Measurements from ENCODE around the gene CHD9. TPM values are rescaled to one million over a fixed set of nuclear protein-coding genes. Genes with fewer than 3 reads are reported as not detected.
"Not testable (repeated sequence)": the region's sequence is repeated elsewhere in the genome, so short reads cannot be mapped to it uniquely, and the experiment has no call there.

The CHD9 gene
- total RNA-seq, 1 donor from 2014 or later = 34.1 TPM

DNA sequence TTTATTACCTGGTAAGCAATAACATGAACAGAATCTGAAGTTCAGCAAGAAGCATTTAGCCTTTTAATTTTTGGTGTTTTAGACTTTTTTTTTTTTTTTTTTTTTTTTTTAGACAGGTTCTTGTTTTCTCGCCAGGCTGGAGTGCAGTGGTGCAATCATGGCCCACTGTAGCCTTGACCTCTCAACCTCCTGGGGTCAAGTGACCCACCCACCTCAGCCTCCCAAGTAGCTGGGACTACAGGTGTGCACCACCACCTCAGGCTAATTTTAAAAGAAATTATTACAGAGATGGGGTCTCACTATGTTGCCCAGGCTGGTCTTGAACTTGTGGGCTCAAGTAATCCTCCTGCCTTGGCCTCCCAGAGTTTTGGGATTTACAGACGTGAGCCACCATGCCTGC lies 206.5 kb downstream of the CHD9 start:
- DNase-seq (ENCODE audit: low read depth) = no peak
- Histone ChIP-seq H3K36me3 (ENCODE audit: control insufficient read depth, insufficient read depth, low read length) (no peaks in the 10 kb centered on the region), H3K27me3 (ENCODE audit: control insufficient read depth, insufficient read depth, low read length) (no peaks in the 10 kb centered on the region), H3K4me3 (ENCODE audit: low read depth, low read length) (no peak overlapping the region)
- TF ChIP-seq, protein P1, sequence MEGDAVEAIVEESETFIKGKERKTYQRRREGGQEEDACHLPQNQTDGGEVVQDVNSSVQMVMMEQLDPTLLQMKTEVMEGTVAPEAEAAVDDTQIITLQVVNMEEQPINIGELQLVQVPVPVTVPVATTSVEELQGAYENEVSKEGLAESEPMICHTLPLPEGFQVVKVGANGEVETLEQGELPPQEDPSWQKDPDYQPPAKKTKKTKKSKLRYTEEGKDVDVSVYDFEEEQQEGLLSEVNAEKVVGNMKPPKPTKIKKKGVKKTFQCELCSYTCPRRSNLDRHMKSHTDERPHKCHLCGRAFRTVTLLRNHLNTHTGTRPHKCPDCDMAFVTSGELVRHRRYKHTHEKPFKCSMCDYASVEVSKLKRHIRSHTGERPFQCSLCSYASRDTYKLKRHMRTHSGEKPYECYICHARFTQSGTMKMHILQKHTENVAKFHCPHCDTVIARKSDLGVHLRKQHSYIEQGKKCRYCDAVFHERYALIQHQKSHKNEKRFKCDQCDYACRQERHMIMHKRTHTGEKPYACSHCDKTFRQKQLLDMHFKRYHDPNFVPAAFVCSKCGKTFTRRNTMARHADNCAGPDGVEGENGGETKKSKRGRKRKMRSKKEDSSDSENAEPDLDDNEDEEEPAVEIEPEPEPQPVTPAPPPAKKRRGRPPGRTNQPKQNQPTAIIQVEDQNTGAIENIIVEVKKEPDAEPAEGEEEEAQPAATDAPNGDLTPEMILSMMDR (IDR thresholded peaks at IDR 0.05; ENCODE audit: insufficient read depth, low read length, poor library complexity, severe bottlenecking) = no peak

DNA sequence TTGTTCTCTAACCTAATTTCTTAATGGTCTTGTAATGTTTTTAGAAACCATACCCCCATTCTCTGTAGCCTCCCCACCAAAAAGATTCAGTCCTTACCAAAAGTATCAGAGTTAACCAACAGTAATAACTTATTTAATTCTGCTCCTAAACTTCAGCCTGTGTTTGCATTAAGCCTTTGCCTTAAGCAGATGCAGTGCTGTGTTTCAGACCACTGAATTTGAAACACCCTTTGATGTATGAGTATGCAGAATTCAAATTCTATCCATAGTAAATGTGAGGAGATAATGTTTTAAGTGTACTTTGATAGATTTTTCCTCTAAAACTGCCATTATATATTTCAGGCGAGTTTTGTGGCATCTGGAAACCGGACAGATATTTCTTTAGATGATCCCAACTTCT lies 207.9 kb downstream of the CHD9 start:
- TF ChIP-seq, protein P1 (IDR thresholded peaks at IDR 0.05; ENCODE audit: insufficient read depth, low read length, poor library complexity, severe bottlenecking) = no peak
- no peaks in the 10 kb centered on the region for H3K36me3 ChIP-seq (ENCODE audit: control insufficient read depth, insufficient read depth, low read length)
- no peak for DNase-seq (ENCODE audit: low read depth)
- H3K4me3 ChIP-seq (ENCODE audit: low read depth, low read length) = no peak overlapping the region
- no peaks in the 10 kb centered on the region for H3K27me3 ChIP-seq (ENCODE audit: control insufficient read depth, insufficient read depth, low read length)

DNA sequence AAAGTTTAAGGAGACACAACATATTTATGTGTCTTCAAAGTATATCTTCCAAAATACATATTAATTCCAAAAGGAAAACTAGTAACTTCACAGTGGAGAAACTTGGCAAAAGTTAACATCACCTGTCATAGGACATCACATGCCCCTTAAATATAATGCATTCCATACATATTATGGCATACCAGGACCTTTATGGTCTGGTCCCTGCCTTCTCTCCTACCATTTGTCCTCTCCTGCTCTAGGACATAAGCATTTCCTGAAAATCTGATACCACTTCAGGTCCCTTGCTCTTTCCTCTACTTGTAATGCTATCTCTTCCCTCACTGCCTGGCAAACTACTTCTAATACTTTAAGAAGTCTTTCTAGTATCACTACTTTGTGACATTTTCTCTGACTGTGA lies 211.4 kb downstream of the CHD9 start:
- TF ChIP-seq, protein P1 (IDR thresholded peaks at IDR 0.05; ENCODE audit: insufficient read depth, low read length, poor library complexity, severe bottlenecking) = no peak
- DNase-seq (ENCODE audit: low read depth) = no peak
- H3K36me3 ChIP-seq (ENCODE audit: control insufficient read depth, insufficient read depth, low read length) = peaks cover 1% of the 10 kb centered on the region
- no peaks in the 10 kb centered on the region for H3K27me3 ChIP-seq (ENCODE audit: control insufficient read depth, insufficient read depth, low read length)
- no peak overlapping the region for H3K4me3 ChIP-seq (ENCODE audit: low read depth, low read length)

DNA sequence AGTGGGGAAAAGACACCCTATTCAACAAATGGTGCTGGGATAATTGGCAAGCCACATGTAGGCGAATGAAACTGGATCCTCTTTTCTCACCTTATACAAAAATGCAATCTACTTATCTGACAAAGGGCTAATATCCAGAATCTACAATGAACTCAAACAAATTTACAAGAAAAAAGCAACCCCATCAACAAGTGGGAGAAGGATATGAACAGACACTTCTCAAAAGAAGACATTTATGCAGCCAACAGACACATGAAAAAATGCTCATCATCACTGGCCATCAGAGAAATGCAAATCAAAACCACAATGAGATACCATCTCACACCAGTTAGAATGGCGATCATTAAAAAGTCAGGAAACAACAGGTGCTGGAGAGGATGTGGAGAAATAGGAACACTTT lies 223.7 kb downstream of the CHD9 start:
- not testable (repeated sequence) for H3K27me3 ChIP-seq (ENCODE audit: control insufficient read depth, insufficient read depth, low read length); H3K36me3 ChIP-seq (ENCODE audit: control insufficient read depth, insufficient read depth, low read length); DNase-seq (ENCODE audit: low read depth); H3K4me3 ChIP-seq (ENCODE audit: low read depth, low read length)

DNA sequence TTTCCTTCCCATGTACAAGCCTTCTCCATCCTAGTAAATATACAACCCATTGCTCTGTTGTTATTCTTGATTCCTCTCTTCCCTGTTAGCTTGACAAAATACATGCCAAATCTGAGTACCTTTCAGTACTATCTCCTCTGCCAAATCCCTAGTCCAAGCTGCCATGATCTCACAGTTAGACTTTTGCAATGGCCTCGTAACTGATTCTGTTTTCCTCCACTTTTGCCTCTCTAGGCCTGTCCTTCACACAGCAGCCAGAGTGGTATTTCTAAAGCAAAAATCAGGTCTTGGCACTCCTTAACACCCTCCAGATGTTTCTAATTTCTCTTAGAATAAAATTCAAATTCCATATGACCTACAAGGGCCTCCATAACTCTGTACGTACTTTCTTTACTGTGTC lies 226.5 kb downstream of the CHD9 start:
- no peak overlapping the region for H3K4me3 ChIP-seq (ENCODE audit: low read depth, low read length)
- no peaks in the 10 kb centered on the region for H3K36me3 ChIP-seq (ENCODE audit: control insufficient read depth, insufficient read depth, low read length)
- TF ChIP-seq, protein P1 (IDR thresholded peaks at IDR 0.05; ENCODE audit: insufficient read depth, low read length, poor library complexity, severe bottlenecking) = no peak
- DNase-seq (ENCODE audit: low read depth) = no peak
- no peaks in the 10 kb centered on the region for H3K27me3 ChIP-seq (ENCODE audit: control insufficient read depth, insufficient read depth, low read length)

DNA sequence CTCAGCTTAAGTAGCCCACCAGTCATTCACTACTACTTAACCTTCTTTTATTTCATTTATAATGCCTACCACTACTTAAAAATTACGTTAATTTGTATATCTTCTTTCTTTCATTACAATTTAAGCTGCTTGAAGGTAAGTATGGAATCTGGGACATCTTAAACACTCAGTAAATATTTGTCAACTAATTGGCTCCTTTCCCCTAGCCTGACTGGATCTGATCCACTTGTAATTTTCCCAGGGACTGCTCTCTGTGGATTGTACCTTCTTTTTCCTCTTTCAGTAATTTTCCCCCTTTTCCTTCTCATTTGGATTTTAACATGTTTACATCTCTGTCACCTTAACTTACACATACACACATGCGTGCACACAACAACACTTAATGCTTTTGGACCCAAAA lies 227.1 kb downstream of the CHD9 start:
- Histone ChIP-seq H3K27me3 (ENCODE audit: control insufficient read depth, insufficient read depth, low read length) (no peaks in the 10 kb centered on the region), H3K4me3 (ENCODE audit: low read depth, low read length) (no peak overlapping the region), H3K36me3 (ENCODE audit: control insufficient read depth, insufficient read depth, low read length) (no peaks in the 10 kb centered on the region)
- TF ChIP-seq, protein P1 (IDR thresholded peaks at IDR 0.05; ENCODE audit: insufficient read depth, low read length, poor library complexity, severe bottlenecking) = no peak
- DNase-seq (ENCODE audit: low read depth) = no peak
